Peyer's patch (tissue), 4 donors: ENCODE data around the gene INSC.

Experiments used
- CTCF ChIP-seq, 6 experiments: fragments of 450-650 bp in 4 of 6; fragments of 200-600 bp in 2 of 6; sonication (generic) in 1 of 6; IDR thresholded peaks; one replicate each; pipeline ENCODE4 v1.5.1; 2017 to 2019; ENCODE audit warnings: antibody characterized with exemption in 6 of 6, mild to moderate bottlenecking in 3 of 6, moderate library complexity in 1 of 6
- POLR2A ChIP-seq, 2 donors: fragments of 450-650 bp; IDR thresholded peaks; one replicate each; pipeline ENCODE4 v1.5.1; 2017; ENCODE audit warnings: antibody characterized with exemption in 2 of 2, mild to moderate bottlenecking in 2 of 2, moderate library complexity in 2 of 2

DNA sequence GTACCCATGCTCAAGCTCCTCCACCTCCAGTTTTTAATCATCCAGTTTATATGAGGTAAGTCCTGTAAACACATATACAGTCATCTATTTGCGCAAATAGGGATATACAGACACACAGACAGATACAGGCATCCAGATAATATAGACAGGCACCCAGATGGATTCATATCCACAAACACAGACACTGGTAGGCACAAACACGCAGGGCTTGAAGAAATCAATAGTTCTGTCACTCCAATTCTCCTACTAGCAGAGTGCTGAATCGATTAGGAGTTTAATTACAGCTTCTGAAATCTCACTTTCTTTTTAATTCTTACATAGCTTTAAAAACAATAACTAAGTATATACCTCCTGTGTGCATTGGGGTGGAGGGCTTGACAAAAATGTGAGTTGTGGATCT is 56.0 kb downstream of the INSC start:
- no peak for TF ChIP-seq CTCF (IDR thresholded peaks at IDR 0.05)
- TF ChIP-seq POLR2A (IDR thresholded peaks at IDR 0.05), result no peak
